HG03521 (cell line): ENCODE data around the gene ARF1.
"Not testable (repeated sequence)": the region's sequence is repeated elsewhere in the genome, so short reads cannot be mapped to it uniquely, and the experiment has no call there.

ENCODE experiments used
- ATAC-seq: cut with Tn5 transposase; IDR thresholded peaks from one replicate; pipeline ENCODE4 v1.9.1; 2021; ENCODE audit warnings: mild to moderate bottlenecking, moderate library complexity; ENCODE audit not compliant: unreplicated experiment

Gene ARF1

GRCh38 chr1:228100822-228101613, 18.5 kb downstream of the ARF1 start:
- ATAC-seq = no peak

GRCh38 chr1:228101614-228101993, 19.1 kb downstream of the ARF1 start:
- ATAC-seq = no peak

- peak; percentile 23 for ATAC-seq
Observed at GRCh38 chr1:228101994-228102790, 19.7 kb downstream of the ARF1 start.

- peak; percentile 77 for ATAC-seq
Observed at GRCh38 chr1:228102791-228103620, 20.5 kb downstream of the ARF1 start, which contains the start of gene C1orf35. Gene C1orf35 (minus strand): TSS chr1:228103325. CDS start chr1:228103227, 98 bp downstream.

- no peak for ATAC-seq
Observed at GRCh38 chr1:228104526-228105269, 22.2 kb downstream of the ARF1 start.

- ATAC-seq = no peak
Observed at GRCh38 chr1:228105270-228105995, 22.9 kb downstream of the ARF1 start.

- no peak for ATAC-seq
Observed at GRCh38 chr1:228105996-228106799, 23.7 kb downstream of the ARF1 start.

- no peak for ATAC-seq
Observed at GRCh38 chr1:228106800-228107054, 24.2 kb downstream of the ARF1 start.

- ATAC-seq = no peak
Observed at GRCh38 chr1:228107636-228108035, 25.1 kb downstream of the ARF1 start.

- ATAC-seq = no peak
Observed at GRCh38 chr1:228108055-228108690, 25.7 kb downstream of the ARF1 start.

- ATAC-seq = no peak
Observed at GRCh38 chr1:228108742-228109072, 26.2 kb downstream of the ARF1 start.

GRCh38 chr1:228109073-228109961, 26.8 kb downstream of the ARF1 start, which contains the start of gene MRPL55:
Gene MRPL55 (minus strand): TSS chr1:228109299. CDS start chr1:228108260, 1,039 bp downstream.
- ATAC-seq = peak; percentile 89

- no peak for ATAC-seq
Observed at GRCh38 chr1:228109962-228110488, 27.5 kb downstream of the ARF1 start.

- no peak for ATAC-seq
Observed at GRCh38 chr1:228110556-228110955, 28.0 kb downstream of the ARF1 start.

GRCh38 chr1:228111315-228111714, 28.8 kb downstream of the ARF1 start:
- not testable (repeated sequence) for ATAC-seq

GRCh38 chr1:228112167-228112566, 29.7 kb downstream of the ARF1 start:
- ATAC-seq = no peak

- ATAC-seq = no peak
Observed at GRCh38 chr1:228112617-228113016, 30.1 kb downstream of the ARF1 start.
